Measurements from ENCODE around the gene NUDT8. TPM values are rescaled to one million over a fixed set of nuclear protein-coding genes. Genes with fewer than 3 reads are reported as not detected.
"Not testable (repeated sequence)": the region's sequence is repeated elsewhere in the genome, so short reads cannot be mapped to it uniquely, and the experiment has no call there.

NUDT8 gene
- total and polyA plus RNA-seq, 7 donors: 19.0 to 52.2 (median 34.8) TPM

DNA sequence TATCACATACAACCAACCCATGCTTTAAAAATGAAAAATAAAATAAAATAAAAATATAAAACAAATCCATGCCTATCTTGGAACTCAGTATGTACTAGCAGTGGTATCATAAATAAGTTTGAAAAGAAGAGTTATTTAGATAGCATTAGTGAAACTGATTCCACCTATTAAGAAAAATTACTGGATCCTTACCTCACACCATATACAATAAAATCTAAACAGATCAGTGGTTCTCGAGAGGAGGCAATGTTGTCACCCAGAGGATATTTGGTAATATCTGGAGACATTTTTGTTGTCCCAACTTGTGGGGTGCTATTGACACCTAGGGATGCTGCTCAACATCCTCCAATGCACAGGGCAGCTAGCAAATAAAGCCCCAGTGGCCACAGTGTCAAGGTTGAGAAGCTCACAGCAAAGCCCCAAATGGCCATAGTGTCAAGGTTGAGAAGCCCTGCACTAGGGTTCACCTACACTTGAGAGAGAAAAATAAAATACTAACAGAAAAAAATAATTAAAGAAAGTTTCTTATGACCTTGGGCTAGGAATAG lies 32.9 kb downstream of the NUDT8 start:
- Histone ChIP-seq H3K36me3 (ENCODE audit: insufficient read depth in 1 of 2, low read depth in 1 of 2) (no peaks in the 10 kb centered on the region), H3K27me3 (ENCODE audit: insufficient read depth in 3 of 3, low read length in 2 of 3) (peaks cover 0 to 1% (median 0%) of the 10 kb centered on the region in 3 donors), H3K4me3 (no peak overlapping the region), H3K27ac (no peak overlapping the region), H3K9me3 (no peaks in the 10 kb centered on the region), H3K4me1 (no peaks in the 10 kb centered on the region)
- DNase-seq (no peak), ATAC-seq (no peak)
- TF ChIP-seq, protein P1, sequence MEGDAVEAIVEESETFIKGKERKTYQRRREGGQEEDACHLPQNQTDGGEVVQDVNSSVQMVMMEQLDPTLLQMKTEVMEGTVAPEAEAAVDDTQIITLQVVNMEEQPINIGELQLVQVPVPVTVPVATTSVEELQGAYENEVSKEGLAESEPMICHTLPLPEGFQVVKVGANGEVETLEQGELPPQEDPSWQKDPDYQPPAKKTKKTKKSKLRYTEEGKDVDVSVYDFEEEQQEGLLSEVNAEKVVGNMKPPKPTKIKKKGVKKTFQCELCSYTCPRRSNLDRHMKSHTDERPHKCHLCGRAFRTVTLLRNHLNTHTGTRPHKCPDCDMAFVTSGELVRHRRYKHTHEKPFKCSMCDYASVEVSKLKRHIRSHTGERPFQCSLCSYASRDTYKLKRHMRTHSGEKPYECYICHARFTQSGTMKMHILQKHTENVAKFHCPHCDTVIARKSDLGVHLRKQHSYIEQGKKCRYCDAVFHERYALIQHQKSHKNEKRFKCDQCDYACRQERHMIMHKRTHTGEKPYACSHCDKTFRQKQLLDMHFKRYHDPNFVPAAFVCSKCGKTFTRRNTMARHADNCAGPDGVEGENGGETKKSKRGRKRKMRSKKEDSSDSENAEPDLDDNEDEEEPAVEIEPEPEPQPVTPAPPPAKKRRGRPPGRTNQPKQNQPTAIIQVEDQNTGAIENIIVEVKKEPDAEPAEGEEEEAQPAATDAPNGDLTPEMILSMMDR (IDR thresholded peaks at IDR 0.05): no peak
- intact Hi-C loops (cut with DNase I): no loop called here
- WGBS, 3 donors: 85 to 87% (median 86%) methylated on average over 1 of the region's 1 CpG

DNA sequence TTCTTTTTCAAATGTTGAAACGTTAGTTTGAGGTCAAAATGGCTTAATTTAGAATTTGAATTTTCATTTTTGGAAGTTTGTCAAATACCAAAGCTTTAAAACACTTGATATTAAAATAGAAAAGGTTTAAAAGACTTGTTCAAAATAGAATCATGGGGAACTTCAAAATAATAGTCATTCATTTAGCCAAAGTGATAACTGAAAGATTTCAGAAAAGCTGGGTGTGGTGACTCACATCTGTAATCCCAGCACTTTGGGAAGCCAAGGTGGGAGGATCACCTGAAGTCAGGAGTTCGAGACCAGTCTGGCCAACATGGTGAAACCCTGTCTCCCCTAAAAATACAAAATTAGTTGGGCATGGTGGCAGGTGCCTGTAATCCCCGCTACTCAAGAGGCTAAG lies 35.3 kb downstream of the NUDT8 start:
- Histone ChIP-seq H3K27me3 (ENCODE audit: insufficient read depth in 3 of 3, low read length in 2 of 3) (no peaks in the 10 kb centered on the region), H3K4me3 (no peak overlapping the region), H3K27ac (no peak overlapping the region), H3K9me3 (no peaks in the 10 kb centered on the region), H3K4me1 (no peaks in the 10 kb centered on the region), H3K36me3 (ENCODE audit: insufficient read depth in 1 of 2, low read depth in 1 of 2) (peaks cover 0 to under 1% of the 10 kb centered on the region in 2 donors)
- 56 to 59% (median 58%) methylated on average over 3 of the region's 3 CpGs for WGBS, 3 donors
- no peak for ATAC-seq
- no peak for DNase-seq
- intact Hi-C loops (cut with DNase I): no loop called here
- TF ChIP-seq, protein P1 (IDR thresholded peaks at IDR 0.05): no peak

DNA sequence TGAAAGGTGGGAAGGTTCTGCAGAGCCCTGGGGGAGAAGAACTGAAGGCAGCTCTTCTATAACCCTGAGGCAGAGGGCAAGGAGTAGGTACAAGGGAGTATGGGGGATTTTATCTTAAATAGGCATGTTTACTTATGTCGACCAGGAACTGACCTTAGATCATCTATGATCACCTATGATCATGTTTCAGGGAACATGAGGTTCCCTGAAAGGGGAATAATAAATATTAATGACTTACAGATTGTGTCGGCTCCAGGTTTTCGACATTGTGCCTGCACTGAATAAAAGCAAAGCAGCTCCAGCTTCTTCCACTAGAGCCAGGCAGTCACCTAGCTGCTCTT lies 36.2 kb downstream of the NUDT8 start:
- intact Hi-C loops (cut with DNase I): no loop called here
- Histone ChIP-seq H3K4me1 (no peaks in the 10 kb centered on the region), H3K27me3 (ENCODE audit: insufficient read depth in 3 of 3, low read length in 2 of 3) (no peaks in the 10 kb centered on the region), H3K4me3 (no peak overlapping the region), H3K36me3 (ENCODE audit: insufficient read depth in 1 of 2, low read depth in 1 of 2) (peaks cover 0 to 10% of the 10 kb centered on the region in 2 donors), H3K9me3 (no peaks in the 10 kb centered on the region), H3K27ac (no peak overlapping the region)
- WGBS, 3 donors: 47% methylated on average over 3 of the region's 3 CpGs
- ATAC-seq (no peak), DNase-seq (no peak)
- TF ChIP-seq, protein P1 (IDR thresholded peaks at IDR 0.05): no peak

DNA sequence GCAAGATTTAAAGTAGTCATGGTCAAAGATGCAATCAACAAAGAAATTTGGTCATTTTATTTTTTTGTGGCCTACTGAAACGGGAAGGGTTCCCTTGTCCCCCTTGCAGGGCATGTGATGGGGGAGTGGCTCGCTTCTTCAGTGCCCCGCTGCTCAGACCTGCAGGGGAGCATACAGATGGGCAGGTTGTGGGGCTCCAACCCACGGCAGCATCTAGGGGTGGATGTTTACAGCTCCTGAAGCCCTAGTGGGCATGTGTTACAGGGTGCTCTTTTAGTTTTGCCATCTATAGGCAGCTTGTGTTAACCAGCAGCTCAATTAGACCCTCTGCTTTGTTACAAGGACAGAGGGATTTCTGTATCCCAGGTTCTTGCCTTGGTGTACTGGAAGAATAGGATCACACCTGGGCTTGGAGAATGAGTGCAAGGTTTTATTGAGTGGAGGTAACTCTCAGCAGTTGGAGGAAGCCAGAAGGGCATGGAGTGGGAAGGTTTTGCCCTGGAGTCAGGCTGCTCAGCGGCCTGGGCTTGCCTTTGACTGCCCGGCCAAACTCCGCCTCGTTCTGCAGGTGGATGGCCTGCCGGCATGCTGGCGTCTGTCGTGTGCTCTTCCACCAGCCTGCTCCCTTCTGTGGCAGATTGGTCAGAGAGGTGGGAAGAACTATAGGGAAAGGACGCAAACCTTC lies 36.7 kb downstream of the NUDT8 start:
- Histone ChIP-seq H3K27me3 (ENCODE audit: insufficient read depth in 3 of 3, low read length in 2 of 3) (no peaks in the 10 kb centered on the region), H3K4me3 (no peak overlapping the region), H3K4me1 (no peaks in the 10 kb centered on the region), H3K9me3 (no peaks in the 10 kb centered on the region), H3K36me3 (ENCODE audit: insufficient read depth in 1 of 2, low read depth in 1 of 2) (peaks cover 0 to 16% of the 10 kb centered on the region in 2 donors), H3K27ac (no peak overlapping the region)
- ATAC-seq (no peak), DNase-seq (no peak)
- intact Hi-C loops (cut with DNase I): no loop called here
- WGBS, 3 donors: 60 to 66% (median 65%) methylated on average over 12 of the region's 12 CpGs
- TF ChIP-seq, protein P1 (IDR thresholded peaks at IDR 0.05): no peak

DNA sequence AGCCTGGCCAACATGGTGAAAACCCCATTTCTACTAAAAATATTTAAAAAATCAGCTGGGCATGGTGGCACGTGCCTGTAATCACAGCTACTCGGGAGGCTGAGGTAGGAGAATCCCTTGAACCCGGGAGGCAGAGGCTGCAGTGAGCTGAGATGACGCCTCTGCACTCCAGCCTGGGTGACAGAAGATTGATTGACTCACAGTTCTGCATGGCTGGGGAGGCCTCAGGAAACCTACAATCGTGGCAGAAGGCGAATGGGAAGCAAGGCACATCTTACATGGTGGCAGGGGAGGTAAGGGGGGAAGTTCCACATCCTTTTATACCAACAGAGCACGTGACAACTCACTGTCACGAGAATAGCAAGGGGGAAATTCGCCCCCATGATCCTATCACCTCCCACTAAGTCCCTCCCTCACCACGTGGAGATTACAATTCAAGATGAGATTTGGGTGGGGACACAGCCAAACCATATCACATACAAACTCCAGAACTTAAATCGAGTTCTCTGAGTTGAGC lies 40.8 kb downstream of the NUDT8 start:
- H3K4me3 ChIP-seq; ATAC-seq; H3K9me3 ChIP-seq; DNase-seq; H3K4me1 ChIP-seq; intact Hi-C loops (cut with DNase I); H3K27ac ChIP-seq; H3K27me3 ChIP-seq (ENCODE audit: insufficient read depth in 3 of 3, low read length in 2 of 3): not testable (repeated sequence)
- 73 to 83% (median 74%) methylated on average over 11 of the region's 11 CpGs for WGBS, 3 donors
- H3K36me3 ChIP-seq (ENCODE audit: insufficient read depth in 1 of 2, low read depth in 1 of 2): peaks cover 0 to 49% of the 10 kb centered on the region in 2 donors
